NCI-H128 (cell line): ENCODE results near the gene ARHGAP20.

Source experiments
- DNase-seq: peaks from one replicate; lab custom pipeline; 2025; ENCODE audit not compliant: unreplicated experiment; lab: John Stamatoyannopoulos, UW

The ARHGAP20 gene

DNA sequence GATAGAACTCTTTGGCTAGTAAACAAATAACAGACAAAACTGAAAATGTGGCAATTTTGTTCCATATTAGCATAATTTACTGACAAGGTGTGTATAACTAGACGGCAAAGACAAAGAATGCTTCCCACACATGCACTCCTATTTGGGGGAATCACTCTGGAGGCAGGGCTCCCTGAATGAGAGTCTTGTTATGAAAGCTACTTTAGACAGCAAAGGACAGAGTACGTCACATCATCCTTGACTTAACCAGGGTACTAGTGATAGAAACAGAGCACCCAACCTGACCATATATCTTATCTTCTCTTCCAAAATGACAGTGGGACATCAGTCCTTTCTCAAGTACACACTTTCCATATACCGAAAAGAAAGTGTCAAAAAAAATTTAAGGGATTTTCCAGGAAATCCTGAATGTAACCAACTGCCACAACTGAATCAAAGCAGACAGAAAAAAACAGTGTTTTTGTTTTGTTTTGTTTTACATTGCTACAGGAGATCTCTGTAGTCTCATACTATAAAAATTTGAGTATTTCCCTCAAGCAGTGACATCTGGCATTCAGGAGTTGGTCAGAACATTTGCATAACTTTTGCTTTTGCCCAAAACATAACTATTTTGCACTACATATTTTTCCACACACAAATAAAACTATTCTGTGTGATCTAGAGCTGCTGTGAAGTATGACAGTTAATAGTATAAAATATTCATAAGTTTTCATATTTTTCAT is 98.9 kb downstream of the ARHGAP20 start:
- no peak for DNase-seq

DNA sequence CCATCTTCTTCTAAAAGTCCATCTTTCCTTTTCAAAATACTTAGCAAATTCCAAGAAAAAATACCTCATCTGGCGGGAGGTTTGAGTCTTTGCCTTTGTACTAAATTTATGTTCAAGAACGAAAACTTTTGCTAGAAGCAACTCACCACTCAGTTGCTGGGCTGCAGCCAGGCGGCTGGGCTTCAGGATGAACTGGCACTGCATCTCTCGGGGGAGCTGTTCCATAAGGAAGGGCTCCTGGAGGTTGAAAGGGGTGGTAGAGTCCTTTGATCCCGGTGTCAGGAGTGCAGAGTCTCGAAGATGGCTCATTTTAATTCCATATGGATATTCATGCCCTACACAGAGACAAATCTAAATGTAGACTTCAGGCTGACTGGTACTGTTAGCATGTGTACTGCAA is 105.8 kb downstream of the ARHGAP20 start:
- no peak for DNase-seq

DNA sequence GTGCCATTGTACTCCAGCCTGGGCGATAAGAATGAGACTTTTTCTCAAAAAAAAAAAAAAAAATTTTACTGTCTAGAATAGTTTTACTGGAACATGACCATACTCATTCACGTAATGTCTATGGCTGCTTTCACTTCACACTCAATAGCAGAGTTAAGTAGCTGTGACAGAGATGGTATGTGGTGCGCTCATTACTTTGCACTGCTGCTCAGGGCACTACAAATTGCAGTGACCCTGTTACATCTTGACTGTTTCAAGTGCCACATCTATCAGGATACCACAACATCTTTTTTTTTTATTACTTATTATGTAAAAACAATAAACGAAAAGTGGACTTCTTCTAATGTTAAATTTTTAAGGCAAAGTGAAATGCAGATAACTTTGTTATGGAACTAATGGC is 110.3 kb downstream of the ARHGAP20 start:
- DNase-seq = no peak

DNA sequence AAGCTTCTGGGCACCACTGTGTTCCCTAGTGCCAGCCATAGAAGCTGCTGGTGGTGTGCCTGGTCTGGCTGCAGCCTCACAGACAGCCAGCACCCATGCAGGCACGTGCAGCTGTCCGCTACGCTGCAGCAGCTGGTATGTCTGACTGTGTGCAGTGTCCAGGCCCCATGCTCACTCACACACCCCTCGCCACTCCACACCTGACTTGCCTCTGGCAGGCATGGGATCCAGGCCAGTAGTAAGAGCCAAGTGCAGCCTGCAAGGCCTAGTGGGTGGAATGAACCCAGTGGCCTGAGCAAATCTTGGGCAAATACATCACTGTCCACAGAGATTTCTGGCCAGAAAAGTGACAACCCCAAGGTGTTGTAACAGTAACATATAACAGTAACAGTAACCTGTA is 111.9 kb downstream of the ARHGAP20 start:
- DNase-seq = no peak

DNA sequence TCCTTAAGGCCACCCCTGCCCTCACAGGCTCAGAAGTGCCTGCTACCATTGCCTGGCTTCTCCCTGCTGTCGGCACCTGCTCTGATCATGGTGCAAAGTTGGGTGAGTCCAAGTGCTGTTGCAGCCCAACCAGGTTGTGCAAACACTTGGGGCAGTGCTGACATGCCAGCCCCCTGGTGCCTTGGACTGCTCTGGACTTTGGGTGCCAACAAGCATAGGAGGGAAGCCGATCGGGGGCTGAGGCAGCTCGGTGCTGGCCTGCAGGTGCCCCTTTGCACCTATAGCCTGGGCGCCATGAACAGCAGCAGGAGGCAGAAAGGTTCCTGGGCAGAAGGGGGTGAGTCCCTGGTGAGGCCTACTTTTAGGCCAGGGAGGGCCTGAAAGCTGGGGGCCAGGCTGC is 113.0 kb downstream of the ARHGAP20 start:
- DNase-seq = no peak

DNA sequence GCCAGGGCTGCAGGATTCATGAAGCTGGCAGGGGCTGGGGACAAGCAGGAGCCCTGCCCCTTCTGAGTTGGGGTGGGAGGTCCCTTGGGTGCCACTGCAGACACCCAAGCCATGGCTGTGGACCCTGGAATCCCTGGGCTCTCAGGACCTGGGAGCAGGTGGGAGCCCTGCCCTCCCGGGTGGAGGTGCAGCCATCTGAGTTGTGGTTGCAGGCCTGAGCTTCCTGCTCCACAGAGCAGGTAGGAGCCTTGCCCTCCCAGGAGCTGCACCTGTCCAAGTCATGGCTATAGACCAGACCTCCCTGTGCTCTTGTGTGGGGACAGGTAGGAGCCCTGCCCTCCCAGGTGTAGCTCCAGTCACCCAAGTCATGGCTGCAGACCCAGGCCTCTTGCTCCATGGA is 113.5 kb downstream of the ARHGAP20 start:
- no peak for DNase-seq

DNA sequence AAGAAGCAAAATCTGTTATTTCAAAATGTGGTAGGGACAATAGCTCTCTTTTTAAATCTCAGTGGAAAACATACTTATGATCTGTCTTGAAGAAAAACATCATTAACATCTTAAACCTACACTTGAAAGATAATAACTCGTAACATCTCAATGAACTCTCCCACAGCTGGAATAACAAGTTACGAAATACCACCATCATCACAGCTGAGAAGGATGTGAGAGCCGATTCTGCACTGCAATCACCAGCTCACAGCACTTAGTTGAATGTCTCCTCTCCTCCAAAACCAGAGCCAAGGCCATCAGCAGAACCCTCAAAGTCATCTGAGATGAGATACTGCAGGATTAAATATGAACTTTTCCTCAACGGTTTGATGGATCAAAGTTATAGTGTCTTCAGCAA is 124.3 kb downstream of the ARHGAP20 start:
- DNase-seq = no peak

DNA sequence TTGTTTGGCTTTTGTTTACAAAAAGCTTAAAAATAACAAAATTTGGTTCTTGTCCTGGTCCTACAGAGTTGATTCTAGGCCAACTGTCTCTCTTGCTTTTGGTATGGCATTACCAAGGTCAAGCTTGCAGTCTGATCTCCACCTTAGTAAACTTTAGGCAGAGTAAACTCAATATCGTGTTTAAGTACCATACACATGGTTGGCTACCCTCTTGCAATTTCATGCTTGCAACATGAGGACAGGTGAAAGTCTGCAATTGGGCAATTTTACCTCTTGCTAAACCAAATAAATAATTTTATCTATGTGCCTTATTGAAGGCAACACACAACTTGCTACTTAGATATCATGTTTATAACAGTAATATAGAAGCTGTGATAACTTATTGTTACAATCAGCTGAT is 125.1 kb downstream of the ARHGAP20 start:
- DNase-seq = no peak

DNA sequence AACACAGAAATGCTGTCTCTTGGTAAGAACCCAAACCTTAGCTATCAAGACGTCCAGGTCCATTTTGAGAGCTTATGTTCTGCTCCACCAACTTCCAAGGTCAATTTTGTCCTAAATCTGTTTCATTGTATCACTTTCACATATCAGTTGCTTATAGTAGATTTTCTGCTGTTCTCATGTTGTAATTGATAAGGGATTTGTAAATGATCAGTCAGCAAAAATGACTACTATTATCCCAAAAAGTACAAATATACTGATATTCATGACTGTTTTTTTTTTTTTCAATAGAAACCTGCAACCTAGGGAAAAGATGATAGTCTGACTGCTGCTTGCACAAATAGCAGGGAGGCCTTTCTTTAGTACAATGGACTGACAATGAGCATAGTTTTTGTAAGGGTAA is 128.1 kb downstream of the ARHGAP20 start:
- DNase-seq = no peak

DNA sequence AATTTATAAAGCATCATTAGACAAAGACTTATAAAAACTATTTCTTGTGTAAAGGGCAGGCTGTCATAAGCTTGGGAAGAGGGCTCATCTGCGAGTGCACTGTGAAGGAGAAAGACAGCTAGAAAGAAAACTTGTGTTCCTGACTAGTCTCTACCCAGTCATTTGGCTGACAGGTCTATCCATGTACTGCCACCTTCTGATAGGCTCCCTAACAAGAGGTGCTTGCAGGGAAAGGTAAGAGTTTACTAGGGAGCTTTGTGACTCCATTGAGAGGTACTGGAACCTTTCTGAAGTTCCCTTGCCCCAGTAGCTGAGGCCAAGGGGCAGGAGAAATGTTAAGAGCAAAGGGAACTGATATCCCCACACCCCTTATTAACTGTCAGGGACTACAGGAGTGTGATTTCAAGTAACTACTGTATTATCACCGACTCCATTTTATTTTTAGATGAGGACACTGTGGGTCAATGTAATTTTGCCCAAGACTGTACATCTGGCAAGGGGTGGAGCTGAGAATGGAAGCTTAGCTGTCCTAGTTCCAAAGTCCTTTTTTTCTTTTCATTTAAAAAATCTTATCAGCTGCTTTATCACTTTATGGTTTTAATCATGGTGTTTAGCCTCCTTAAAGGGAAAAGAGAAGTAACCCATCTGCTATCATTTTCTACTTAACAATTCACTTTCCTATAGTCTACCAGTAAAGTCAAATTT is 129.4 kb downstream of the ARHGAP20 start:
- DNase-seq = no peak

DNA sequence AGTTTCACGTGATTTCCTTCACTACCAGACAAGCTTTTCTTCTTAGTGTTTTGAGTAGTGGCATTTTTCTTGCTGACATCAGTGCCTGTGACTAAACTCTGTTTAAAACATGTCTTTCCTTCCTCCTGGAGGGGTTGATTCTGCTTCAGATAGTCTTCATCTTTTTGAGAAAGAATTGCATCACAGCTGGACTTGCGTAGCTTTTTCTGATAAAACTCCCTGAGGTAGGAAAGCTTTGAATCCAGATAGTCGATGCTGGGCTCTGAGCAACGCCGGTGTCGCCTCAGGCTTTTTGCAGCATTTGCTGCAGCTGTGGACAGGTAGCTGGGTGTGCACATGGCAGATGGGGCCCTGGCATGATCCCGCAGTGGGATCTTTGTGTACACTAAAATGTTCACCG is 131.7 kb downstream of the ARHGAP20 start:
- DNase-seq = no peak

DNA sequence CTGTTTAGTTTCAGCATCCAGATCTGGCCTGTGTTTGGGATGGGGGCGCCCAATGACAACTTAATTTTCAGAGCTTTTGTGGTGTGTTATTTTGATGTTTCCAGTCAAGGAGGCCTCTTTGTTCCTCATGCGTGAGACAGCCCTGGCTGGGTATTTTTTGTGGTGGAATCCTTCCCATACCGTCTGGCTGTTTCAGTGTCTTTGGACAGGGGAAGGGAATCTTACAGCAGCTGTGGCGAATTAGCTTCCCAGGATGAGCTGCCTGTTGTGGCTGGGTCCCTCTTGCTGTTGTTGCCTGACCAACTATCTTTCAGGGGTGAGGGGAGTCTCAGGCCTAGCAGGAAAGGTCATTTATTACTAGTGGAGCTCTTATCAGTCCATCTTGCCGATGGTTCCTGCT is 138.8 kb downstream of the ARHGAP20 start:
- DNase-seq = no peak

DNA sequence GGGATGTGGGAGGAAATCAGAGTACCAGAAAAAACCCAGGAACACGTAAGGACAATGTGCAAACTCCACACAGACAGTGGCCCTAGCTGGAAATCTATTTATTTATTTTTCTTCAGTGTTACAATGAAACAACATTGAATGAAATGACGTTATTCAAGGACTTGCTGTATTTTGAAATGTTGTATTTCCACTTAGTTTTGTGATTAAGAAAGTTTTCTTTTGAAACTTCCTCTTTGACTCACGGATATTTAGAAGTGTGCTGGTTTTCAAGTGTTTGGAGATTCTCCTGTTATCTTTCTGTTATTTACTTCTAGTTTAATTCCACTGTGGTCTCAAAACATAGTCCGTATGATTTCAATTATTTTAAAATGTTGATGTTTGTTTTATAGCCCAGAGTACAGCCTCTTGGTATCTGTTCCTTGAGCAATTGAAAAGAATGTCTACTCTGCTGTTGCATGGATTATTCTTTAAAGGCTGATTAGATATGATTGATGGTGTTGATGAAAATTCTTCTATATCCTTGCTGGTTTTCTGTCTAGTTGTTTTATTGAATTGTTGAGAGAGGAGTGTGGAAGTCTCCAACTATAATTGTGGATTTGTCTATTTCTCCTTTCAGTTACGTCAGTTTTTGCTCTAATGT is 141.0 kb downstream of the ARHGAP20 start:
- DNase-seq = no peak

DNA sequence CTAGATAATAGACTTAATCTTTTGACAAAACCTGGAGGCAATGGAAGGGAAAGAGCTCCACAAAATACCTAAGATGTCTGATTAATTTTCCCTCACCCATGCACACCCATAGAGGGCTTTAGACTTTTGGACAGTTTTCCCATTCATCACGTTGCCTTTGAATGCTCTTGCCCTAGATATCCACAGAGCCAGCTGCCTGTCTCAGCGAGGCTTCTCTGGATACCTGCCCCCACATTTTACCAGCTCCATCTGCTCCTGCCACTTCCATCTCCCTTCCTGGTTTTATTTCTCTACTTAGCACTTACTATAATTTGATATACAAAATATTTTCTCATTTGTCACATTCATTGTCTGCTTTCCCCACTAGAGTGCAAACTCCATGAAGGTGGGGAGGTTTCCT is 145.7 kb downstream of the ARHGAP20 start:
- no peak for DNase-seq

DNA sequence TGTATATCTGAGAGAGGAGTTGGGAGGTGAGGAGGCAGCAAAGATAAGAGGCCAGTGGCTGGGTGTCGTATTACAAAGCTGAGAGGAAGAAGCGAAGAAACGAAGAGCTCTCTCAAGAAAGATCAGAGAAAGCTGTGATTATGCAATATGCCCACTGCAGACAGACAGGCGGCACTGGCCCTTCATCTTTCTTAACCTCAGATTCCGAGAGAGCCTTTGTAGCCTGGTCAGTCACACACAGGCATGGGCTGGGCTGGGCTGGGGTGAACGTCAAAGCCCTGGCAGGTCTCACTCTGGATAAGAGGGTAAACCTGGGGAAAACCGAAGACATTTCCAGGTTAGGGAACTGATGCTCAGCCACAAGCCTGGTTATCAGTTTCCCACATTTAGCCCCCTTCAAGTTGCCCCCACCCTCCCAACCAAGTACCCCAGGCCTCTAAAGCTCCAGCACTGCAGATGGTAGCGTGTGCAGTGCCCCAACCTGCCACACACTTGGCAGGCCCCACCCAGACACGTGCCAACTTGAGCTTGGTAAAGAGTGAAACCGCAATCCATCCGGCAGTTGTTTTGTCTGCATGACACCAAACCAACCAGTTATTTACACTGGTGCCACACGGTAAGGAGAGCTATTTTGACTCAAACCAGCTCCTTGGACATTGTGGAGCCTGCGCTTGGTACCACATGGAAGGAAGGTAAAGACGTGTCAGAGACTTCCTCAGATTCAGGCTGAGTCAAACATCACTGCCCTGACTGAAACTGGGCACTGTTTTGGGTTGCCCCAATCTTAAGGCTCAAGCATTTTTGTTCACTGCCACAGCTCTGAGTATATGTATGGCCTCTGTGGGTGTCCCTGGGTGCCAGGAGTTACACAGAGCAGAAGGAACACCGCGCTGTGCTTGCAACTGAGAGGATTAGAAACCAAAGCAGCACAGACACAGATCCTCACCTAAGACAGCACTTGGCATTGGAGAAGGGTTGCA is 146.6 kb downstream of the ARHGAP20 start:
- no peak for DNase-seq

DNA sequence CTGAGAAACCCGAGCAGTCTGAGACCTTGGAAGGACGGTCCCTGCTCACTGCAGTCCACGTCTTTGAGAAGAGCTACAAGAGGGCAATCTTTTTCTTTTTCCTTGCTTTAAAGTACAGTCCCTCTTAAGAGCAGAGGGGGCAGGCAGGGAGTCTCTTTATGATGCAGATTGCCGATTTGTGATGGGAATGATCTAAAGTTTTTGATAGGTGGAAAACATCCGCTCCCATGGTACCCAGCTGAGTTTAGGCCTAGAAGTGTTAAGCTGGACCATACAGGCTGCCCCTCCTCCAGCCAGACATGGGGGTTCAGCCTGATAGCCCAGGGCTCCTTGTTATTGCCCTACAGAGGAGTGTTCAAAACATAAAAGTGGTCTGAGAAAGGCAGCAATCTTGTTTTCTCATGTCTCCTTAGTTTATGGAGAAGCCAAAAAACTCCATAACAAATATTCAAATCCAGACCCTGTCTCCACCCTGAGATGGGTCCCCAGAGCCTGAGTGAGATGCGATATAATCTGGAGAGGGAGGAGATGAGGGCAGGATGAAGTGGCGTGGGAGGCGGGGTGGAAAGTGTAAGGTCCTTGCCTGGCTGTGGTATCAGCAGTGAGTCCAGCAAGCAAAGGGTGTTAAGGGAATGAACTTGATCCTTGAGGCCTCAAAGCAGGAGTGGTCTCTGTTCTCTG is 147.4 kb downstream of the ARHGAP20 start:
- no peak for DNase-seq

DNA sequence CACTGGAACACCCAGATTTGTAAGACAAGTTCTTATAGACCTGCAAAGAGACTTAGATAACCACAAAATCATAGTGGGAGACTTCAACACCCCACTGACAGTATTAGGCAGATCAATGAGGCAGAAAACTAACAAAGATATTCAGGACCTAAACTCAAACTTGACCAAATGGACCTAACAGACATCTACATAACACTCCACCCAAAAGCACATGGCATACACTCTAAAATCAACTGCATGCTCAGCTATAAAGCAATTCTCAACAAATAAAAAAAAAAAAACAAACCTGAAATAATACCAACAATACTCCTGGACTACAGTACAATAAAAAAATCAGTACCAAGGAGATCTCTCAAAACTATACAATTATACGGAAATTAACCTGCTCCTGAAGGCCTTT is 167.5 kb downstream of the ARHGAP20 start:
- DNase-seq = no peak

DNA sequence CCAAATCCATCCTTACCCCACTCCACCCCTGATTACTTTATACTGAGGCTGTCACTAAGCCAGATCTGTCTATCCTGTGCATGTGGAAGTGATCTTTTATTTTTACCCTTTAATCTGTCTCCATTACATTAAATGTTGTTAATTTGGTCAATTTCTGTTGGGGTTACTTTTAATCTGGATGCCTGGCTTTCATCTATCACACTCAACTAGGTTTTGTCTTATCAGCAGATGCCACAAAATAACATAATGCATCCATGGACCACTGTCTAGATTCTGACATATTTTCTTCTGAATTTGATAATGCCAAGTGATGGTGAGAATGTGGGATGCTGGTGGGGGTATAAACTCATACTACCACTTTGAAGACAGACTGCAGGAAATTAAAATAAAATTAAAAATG is 174.1 kb downstream of the ARHGAP20 start:
- DNase-seq = no peak

DNA sequence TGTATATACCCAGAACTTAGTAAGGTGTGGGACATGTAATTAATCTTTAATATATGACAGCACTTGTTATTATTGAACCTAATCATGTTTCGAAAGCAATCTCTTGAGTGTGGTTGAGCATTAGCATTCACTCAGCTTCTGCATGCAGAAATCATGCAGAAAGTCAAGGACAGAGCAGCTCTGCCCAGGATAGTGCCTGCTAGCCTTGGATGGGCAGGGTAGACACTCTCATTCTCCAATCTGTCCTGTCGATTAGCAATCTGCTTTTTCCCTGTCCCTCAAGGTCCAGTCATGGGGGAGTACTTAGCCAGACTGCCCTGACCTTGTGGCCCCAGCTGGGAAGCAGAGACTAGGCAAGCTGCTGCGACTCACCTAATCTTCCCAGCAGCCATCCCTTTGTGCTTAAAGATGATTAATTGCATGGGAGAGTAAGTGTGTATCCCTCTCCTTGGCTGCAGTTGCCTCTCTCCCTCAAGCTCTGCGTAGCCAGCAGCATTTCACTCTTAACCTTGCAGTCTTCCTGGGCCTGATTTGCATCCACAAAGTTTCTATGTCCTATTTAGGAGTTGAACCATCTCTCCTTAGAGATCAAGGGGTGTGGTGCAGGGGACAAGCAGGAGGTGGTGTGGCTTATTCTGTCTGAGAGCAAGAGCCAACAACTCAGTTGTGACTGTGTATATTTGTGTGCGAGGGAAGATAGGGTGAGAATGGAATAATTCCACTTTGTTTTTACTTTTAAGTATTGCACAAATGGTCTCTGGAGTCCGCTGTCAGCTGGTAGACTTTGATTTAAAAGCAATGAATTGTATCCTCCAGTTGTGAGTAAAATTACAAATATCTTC is 181.1 kb downstream of the ARHGAP20 start:
- no peak for DNase-seq

DNA sequence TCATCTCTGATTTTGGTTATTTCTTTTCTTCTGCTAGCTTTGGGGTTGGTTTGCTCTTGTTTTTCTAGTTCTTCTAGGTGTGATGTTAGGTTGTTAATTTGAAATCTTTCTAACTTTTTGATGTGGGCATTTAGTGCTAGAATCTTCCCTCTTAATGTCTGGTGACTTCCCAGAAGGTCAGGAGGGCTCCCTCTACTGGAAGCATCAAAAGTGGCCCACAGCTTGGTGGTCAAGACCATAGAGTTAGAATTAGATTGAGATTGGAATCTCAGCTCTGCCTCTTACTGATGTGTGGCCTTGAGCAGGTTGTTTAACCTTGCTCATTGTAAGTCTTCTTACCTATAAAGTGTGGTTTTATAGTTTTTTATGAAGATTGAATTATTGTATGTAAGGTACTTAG is 183.2 kb downstream of the ARHGAP20 start:
- no peak for DNase-seq
